BE2C (cell line): ENCODE measurements around the gene VWA1.
"Not testable (repeated sequence)": the region's sequence is repeated elsewhere in the genome, so short reads cannot be mapped to it uniquely, and the experiment has no call there.

ENCODE experiments used
- DNase-seq: peaks from one replicate; pipeline ENCODE4 v3.0.0-alpha.2; 2020
- H3K27me3 ChIP-seq: fragments of 250-450 bp; sonication (Bioruptor Pico); 2 replicates; pipeline ENCODE4 v1.5.1; 2020; ENCODE audit warnings: mild to moderate bottlenecking
- H3K36me3 ChIP-seq: fragments of 250-450 bp; sonication (Bioruptor Pico); 2 replicates; pipeline ENCODE4 v1.5.1; 2020; ENCODE audit warnings: mild to moderate bottlenecking
- H3K4me1 ChIP-seq: fragments of 250-450 bp; sonication (Bioruptor Pico); 2 replicates; pipeline ENCODE4 v1.5.1; 2020
- H3K4me3 ChIP-seq: 2 replicates; pipeline ENCODE4 v1.5.1; 2011; ENCODE audit warnings: low read depth, low read length
- H3K9me3 ChIP-seq: fragments of 250-450 bp; sonication (Bioruptor Pico); 2 replicates; pipeline ENCODE4 v1.5.1; 2020
- TF ChIP-seq, protein P1 (sequence below): IDR thresholded peaks from 2 replicates; pipeline ENCODE4 v1.5.1; 2012; ENCODE audit warnings: mild to moderate bottlenecking, low read depth, low read length

The VWA1 gene

DNA sequence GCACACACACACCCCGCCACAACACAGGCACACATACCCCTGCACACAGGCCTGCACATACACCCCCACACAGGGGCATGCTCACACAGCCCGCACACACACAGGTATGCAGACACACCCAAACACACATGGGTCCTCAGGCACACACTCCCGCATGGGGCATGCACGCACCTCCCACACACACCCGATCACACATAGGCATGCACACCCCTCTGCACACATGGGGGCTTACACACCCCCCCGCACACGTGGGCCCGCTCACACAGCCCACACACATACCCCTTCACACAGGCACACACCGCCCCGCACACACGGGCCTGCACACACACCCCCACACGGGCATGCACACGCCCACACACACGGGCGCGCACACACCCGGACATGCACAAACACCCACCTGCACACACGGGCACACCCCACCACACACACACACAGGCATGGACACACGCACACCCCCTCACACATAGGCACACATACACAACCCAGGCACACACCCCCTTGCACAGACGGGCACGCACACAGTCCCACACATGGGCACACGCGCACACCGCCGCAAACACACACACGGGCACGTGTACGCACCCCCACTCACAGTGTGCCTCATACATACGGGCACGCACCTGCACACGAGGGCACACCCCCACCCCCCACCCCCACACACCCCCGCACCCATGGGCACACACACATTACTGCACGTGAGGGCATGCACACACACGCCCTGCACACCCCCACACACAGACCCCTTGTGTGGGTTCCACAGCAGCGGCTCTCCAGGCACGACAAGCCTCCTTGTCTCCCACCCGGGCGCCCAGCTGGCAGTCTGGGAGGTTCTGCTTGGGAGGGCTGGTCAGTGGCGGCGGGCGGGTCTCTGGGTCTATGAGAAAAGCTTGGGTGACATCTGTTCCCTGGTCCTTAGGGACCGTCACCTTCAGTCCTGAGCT is 44.3 kb downstream of the VWA1 start:
- Histone ChIP-seq H3K36me3 (peaks cover 61% of the 10 kb centered on the region), H3K4me1 (no peaks in the 10 kb centered on the region), H3K27me3 (no peaks in the 10 kb centered on the region), H3K9me3 (no peaks in the 10 kb centered on the region), H3K4me3 (no peak overlapping the region)
- DNase-seq: no peak
- TF ChIP-seq, protein P1, sequence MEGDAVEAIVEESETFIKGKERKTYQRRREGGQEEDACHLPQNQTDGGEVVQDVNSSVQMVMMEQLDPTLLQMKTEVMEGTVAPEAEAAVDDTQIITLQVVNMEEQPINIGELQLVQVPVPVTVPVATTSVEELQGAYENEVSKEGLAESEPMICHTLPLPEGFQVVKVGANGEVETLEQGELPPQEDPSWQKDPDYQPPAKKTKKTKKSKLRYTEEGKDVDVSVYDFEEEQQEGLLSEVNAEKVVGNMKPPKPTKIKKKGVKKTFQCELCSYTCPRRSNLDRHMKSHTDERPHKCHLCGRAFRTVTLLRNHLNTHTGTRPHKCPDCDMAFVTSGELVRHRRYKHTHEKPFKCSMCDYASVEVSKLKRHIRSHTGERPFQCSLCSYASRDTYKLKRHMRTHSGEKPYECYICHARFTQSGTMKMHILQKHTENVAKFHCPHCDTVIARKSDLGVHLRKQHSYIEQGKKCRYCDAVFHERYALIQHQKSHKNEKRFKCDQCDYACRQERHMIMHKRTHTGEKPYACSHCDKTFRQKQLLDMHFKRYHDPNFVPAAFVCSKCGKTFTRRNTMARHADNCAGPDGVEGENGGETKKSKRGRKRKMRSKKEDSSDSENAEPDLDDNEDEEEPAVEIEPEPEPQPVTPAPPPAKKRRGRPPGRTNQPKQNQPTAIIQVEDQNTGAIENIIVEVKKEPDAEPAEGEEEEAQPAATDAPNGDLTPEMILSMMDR: no peak

DNA sequence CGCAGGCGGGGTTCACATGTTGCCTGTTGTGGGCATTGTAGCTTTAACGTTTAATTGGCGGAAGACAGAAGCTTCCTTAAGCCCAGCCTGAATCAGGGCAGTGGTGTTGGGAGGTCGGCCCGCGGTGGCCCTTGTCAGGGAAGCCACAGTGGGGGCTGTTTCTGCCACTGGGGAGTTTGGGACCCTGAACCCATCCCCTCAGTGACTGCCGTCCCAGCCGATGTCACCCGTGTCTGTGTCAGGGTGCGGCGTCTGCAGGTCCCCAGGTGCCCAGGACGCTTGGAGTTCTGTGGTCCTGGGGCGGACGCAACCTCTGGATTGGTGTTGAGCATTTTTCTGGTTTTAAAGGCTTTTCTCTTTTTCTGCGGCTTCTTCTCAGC is 45.0 kb downstream of the VWA1 start:
- H3K4me1 ChIP-seq, H3K27me3 ChIP-seq, DNase-seq, H3K9me3 ChIP-seq, H3K4me3 ChIP-seq: not testable (repeated sequence)
- peaks cover 62% of the 10 kb centered on the region for H3K36me3 ChIP-seq

DNA sequence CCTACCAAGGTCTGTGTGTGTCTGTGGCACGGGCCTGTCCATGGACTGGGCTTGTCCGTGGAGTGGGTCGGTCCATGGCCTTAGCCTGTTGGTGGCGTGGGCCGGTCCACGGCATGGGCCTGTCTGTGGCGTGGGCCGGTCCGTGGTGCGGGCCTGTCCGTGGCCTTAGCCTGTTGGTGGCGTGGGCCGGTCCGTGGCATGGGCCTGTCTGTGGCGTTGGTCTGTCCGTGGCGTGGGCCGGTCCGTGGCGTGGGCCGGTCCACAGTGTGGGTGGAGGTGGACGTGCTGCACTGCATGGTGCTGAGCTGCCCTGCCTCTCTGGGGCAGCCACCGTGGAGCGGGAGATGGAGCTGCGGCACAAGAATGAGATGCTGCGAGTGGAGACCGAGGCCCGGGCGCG is 46.3 kb downstream of the VWA1 start:
- not testable (repeated sequence) for H3K27me3 ChIP-seq
- H3K36me3 ChIP-seq: peaks cover 61% of the 10 kb centered on the region

DNA sequence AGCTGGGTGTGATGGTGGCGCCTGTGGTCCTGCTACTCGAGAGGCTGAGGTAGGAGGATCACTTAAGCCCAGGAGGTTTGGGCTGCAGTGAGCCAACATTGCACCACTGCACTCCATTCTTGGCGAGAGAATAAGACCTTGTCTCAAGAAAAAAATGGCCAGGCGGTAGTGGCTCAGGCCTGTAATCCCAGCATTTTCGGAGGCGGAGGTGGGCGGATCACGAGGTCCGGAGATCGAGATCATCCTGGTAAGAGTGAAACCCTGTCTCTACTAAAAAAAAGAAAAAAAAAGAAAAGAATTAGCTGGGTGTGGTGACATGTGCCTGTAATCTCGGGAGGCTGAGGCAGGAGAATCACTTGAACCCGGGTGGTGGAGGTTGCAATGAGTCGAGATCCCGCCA is 47.4 kb downstream of the VWA1 start:
- Histone ChIP-seq H3K4me3 (no peak overlapping the region), H3K4me1 (no peaks in the 10 kb centered on the region), H3K36me3 (peaks cover 61% of the 10 kb centered on the region), H3K9me3 (no peaks in the 10 kb centered on the region), H3K27me3 (no peaks in the 10 kb centered on the region)
- no peak for DNase-seq
- TF ChIP-seq, protein P1: no peak

More for the DNA sequence above, 46.3 kb downstream of the VWA1 start:
- H3K4me3 ChIP-seq, H3K9me3 ChIP-seq, H3K4me1 ChIP-seq, DNase-seq: not testable (repeated sequence)

DNA sequence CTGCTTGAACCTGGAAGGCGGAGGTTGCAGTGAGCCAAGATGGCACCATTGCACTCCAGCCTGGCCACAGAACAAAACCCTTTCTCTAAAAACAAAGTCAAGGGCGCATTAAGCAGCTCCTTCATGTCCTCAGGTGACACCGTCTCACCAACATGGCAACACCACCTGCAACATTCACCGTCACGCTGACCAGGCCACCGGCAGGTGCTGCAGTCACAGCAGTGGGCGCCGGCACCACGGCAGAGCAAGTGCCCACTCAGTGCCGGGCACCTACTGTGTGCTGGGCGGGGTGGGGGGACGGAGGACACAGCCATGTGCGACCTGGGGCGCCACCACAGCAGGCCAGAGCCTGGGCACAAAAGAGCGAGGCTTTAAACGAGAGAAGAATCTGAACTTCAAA is 48.2 kb downstream of the VWA1 start:
- Histone ChIP-seq H3K36me3 (peaks cover 62% of the 10 kb centered on the region), H3K4me3 (no peak overlapping the region), H3K4me1 (no peaks in the 10 kb centered on the region), H3K9me3 (no peaks in the 10 kb centered on the region), H3K27me3 (no peaks in the 10 kb centered on the region)
- DNase-seq: no peak
- TF ChIP-seq, protein P1: no peak

DNA sequence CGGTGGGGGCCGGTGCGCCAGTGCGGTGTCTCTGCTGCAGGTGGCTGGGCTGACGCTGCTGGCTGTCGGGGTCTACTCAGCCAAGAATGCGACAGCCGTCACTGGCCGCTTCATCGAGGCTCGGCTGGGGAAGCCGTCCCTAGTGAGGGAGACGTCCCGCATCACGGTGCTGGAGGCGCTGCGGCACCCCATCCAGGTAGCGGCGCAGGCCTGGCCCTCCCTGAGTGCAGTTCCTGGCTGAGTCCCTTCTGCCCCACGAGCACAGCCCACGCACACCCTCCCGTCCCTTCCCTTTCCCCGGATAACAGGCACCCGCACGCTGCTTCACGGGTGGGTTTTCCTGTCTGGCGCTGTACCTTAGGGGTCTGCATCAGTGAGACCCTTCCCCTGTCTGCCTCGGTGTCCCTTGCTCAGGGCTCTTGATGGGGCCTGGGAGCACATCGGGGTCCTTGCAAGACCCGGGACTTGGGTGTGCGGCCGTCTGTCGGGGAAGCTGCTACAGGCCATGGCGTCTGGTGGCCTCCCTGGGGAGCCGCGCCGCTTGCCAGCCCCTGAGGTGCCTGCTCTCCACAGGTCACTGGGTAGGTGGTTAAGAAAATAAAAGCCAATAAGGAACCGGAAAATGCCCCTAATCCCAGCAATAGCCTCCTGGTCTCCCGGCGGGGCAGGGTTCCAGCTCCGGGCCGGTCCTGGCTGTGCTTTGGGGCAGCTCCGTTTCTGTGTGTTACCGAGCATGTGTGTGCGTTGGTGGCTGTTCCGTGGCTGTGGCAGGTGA is 49.7 kb downstream of the VWA1 start:
- H3K4me3 ChIP-seq, H3K27me3 ChIP-seq, H3K4me1 ChIP-seq, H3K9me3 ChIP-seq, DNase-seq: not testable (repeated sequence)
- peaks cover 62% of the 10 kb centered on the region for H3K36me3 ChIP-seq

DNA sequence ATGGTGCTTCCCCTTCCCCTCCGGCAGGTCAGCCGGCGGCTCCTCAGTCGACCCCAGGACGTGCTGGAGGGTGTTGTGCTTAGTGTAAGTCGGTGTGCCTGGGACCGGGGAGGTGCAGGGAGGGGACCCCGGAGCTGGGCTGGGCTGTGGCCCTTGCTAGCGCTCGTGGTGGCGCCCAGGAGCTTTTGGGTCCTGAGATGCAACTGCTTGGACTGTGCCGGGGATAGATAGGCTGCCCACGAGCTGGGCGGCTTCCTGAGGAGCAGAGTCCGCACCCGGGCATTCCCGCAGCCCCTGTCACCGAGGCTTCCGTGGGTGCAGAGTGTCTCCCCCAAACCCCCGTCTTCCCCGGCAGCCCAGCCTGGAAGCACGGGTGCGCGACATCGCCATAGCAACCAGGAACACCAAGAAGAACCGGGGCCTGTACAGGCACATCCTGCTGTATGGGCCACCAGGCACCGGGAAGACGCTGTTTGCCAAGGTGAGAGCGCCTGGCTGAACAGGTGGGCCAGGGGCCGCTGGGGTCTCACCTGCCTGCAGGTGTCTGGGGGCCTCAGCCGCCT is 50.3 kb downstream of the VWA1 start:
- H3K27me3 ChIP-seq, DNase-seq, H3K4me3 ChIP-seq, H3K4me1 ChIP-seq, H3K9me3 ChIP-seq: not testable (repeated sequence)
- H3K36me3 ChIP-seq: peaks cover 63% of the 10 kb centered on the region

DNA sequence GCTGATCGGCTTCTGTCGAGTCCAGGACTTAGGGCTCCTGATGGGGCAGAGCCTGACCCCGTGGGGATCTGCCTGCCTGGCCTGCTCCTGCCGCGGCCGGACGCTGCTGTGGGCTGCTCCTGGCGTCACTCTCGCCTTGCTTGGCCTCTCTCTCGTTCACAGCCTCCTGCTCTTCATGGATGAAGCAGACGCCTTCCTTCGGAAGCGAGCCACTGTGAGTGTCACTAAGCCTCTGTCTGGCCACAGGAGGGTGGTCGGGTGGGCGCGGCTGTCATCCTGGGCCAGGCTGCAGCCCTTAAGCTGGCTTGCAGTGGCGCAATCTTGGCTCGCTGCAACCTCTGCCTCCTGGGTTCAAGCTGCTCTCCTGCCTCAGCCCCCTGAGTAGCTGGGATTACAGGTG is 52.2 kb downstream of the VWA1 start:
- no peaks in the 10 kb centered on the region for H3K27me3 ChIP-seq
- peaks cover 75% of the 10 kb centered on the region for H3K36me3 ChIP-seq
- DNase-seq: no peak

More for the DNA sequence above, 52.2 kb downstream of the VWA1 start:
- Histone ChIP-seq H3K4me3 (no peak overlapping the region), H3K9me3 (no peaks in the 10 kb centered on the region; the same call in 1 of the 2 replicates), H3K4me1 (no peaks in the 10 kb centered on the region)
- TF ChIP-seq, protein P1: no peak
